ENCODE measurements around the gene ZDHHC17. TPM values are rescaled to one million over a fixed set of nuclear protein-coding genes. Genes with fewer than 3 reads are reported as not detected.
A peak's percentile ranks its signal among the peaks of the same experiment; 100 is the strongest.

The ZDHHC17 gene
- total and polyA plus RNA-seq, 11 donors: 9.4 to 29.6 (median 18.0) TPM

- H3K9me3 ChIP-seq: peaks cover 0 to 22% (median 7%) of the 10 kb centered on the region in 12 donors
- peak in 1 of 4 donors; percentile 39 for ATAC-seq
- H3K27ac ChIP-seq: no peak overlapping the region
- peaks cover 0 to 68% (median 27%) of the 10 kb centered on the region in 9 donors for H3K36me3 ChIP-seq
- WGBS, 4 donors: 96 to 100% (median 98%) methylated on average over 4 of the region's 4 CpGs
- H3K4me1 ChIP-seq: peaks cover 0 to 7% (median 0%) of the 10 kb centered on the region in 12 donors
- H3K27me3 ChIP-seq: no peaks in the 10 kb centered on the region
- H3K4me3 ChIP-seq: no peak overlapping the region
- DNase-seq: no peak
- TF ChIP-seq CTCF (IDR thresholded peaks at IDR 0.05): no peak
- no peak for TF ChIP-seq POLR2A (IDR thresholded peaks at IDR 0.05)
- intact Hi-C loops (cut with DNase I): no loop called here
These were observed 91.4 kb downstream of the ZDHHC17 start for GRCh38 chr12:76855271-76855670.

- peak in 3 of 4 donors; percentile 41 to 70 (median 67) for ATAC-seq
- Histone ChIP-seq H3K4me3 (no peak overlapping the region), H3K27me3 (no peaks in the 10 kb centered on the region), H3K4me1 (peaks cover 0 to 7% (median 0%) of the 10 kb centered on the region in 12 donors), H3K27ac (no peak overlapping the region), H3K36me3 (peaks cover 0 to 64% (median 21%) of the 10 kb centered on the region in 9 donors), H3K9me3 (peaks cover 0 to 22% (median 7%) of the 10 kb centered on the region in 12 donors)
- no peak for DNase-seq
- no peak for TF ChIP-seq POLR2A (IDR thresholded peaks at IDR 0.05)
- TF ChIP-seq CTCF (IDR thresholded peaks at IDR 0.05): no peak
- WGBS, 4 donors: 34 to 56% (median 53%) methylated on average over 1 of the region's 1 CpG
- intact Hi-C loops (cut with DNase I): no loop called here
These were observed 92.2 kb downstream of the ZDHHC17 start for GRCh38 chr12:76856018-76856644.

GRCh38 chr12:76859611-76860010 is 95.7 kb downstream of the ZDHHC17 start:
- no peak overlapping the region for H3K4me3 ChIP-seq
- intact Hi-C loops (cut with DNase I): no loop called here
- TF ChIP-seq POLR2A (IDR thresholded peaks at IDR 0.05) (no peak), CTCF (IDR thresholded peaks at IDR 0.05) (no peak)
- WGBS, 4 donors: 82 to 93% (median 86%) methylated on average over 4 of the region's 4 CpGs
- peaks cover 0 to 41% (median 16%) of the 10 kb centered on the region in 9 donors for H3K36me3 ChIP-seq
- DNase-seq: no peak
- H3K27ac ChIP-seq: no peak overlapping the region
- no peak for ATAC-seq
- H3K27me3 ChIP-seq: no peaks in the 10 kb centered on the region
- H3K9me3 ChIP-seq: peaks cover 0 to 21% (median 7%) of the 10 kb centered on the region in 12 donors
- peaks cover 0 to 10% (median 0%) of the 10 kb centered on the region in 12 donors for H3K4me1 ChIP-seq

- intact Hi-C loops (cut with DNase I): no loop called here
- H3K36me3 ChIP-seq: peaks cover 0 to 36% (median 16%) of the 10 kb centered on the region in 9 donors
- H3K27me3 ChIP-seq: no peaks in the 10 kb centered on the region
- H3K4me1 ChIP-seq: peaks cover 0 to 10% (median 0%) of the 10 kb centered on the region in 12 donors
- ATAC-seq (no peak), DNase-seq (no peak)
- 86 to 94% (median 91%) methylated on average over 3 of the region's 3 CpGs for WGBS, 4 donors
- H3K27ac ChIP-seq: peak overlapping the region in 1 of 12 donors; percentile 14
- no peak for TF ChIP-seq CTCF (IDR thresholded peaks at IDR 0.05)
- TF ChIP-seq POLR2A (IDR thresholded peaks at IDR 0.05): no peak
- no peak overlapping the region for H3K4me3 ChIP-seq
- peaks cover 0 to 18% (median 7%) of the 10 kb centered on the region in 12 donors for H3K9me3 ChIP-seq
These were observed 96.3 kb downstream of the ZDHHC17 start for GRCh38 chr12:76860256-76860655.
